ENCODE data around the gene KAZALD1. TPM values are rescaled to one million over a fixed set of nuclear protein-coding genes. Genes with fewer than 3 reads are reported as not detected.

KAZALD1 gene
- total and polyA plus RNA-seq, 2 donors from 2014 or later = 9.7 to 9.8 TPM

DNA sequence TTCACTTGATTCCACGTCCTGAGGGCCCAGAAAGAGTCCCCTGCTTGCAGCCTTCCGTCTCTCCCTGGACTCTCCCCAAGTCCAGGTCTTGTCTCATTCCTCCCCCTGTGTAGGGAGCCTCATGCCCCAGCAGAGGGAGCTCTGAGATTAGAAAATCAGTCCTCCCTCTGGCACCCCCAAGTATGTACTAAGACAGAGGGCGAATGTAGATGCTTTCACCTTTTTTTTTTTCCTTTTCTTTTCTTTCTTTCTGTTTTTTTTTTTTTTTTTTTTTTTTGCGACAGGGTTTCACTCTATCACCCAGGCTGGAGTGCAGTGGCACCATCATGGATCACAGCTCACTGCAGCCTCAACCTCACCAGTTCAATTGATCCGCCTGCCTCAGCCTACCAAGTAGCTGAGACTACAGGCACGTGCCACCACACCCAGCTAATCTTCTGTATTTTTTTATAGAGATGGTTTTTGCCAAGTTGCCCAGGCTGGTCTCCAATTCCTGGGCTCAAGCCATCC, 20.5 kb upstream of the KAZALD1 start:
- TF ChIP-seq, protein P1, sequence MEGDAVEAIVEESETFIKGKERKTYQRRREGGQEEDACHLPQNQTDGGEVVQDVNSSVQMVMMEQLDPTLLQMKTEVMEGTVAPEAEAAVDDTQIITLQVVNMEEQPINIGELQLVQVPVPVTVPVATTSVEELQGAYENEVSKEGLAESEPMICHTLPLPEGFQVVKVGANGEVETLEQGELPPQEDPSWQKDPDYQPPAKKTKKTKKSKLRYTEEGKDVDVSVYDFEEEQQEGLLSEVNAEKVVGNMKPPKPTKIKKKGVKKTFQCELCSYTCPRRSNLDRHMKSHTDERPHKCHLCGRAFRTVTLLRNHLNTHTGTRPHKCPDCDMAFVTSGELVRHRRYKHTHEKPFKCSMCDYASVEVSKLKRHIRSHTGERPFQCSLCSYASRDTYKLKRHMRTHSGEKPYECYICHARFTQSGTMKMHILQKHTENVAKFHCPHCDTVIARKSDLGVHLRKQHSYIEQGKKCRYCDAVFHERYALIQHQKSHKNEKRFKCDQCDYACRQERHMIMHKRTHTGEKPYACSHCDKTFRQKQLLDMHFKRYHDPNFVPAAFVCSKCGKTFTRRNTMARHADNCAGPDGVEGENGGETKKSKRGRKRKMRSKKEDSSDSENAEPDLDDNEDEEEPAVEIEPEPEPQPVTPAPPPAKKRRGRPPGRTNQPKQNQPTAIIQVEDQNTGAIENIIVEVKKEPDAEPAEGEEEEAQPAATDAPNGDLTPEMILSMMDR (IDR thresholded peaks at IDR 0.05; ENCODE audit: borderline replicate concordance, extremely low read depth, insufficient read depth) = peak; percentile 94
- H3K4me1 ChIP-seq (ENCODE audit: control insufficient read depth in 2 of 3, insufficient read depth in 2 of 3, low read depth in 1 of 3, low read length in 3 of 3) = peaks cover 9 to 13% (median 11%) of the 10 kb centered on the region in 3 donors
- DNase-seq (peak; percentile 87 to 95 (median 90)), FAIRE-seq (peak; percentile 56)
- no peak overlapping the region for H3K4me3 ChIP-seq (ENCODE audit: low read length in 3 of 3)
- H3K9me3 ChIP-seq (ENCODE audit: control insufficient read depth in 2 of 3, insufficient read depth in 1 of 3, low read length in 3 of 3) = no peaks in the 10 kb centered on the region
- H3K9ac ChIP-seq (ENCODE audit: low read length in 3 of 3) = no peak overlapping the region
- H3K27ac ChIP-seq (ENCODE audit: low read depth in 2 of 2, low read length in 2 of 2) = no peak overlapping the region
- H3K36me3 ChIP-seq (ENCODE audit: control insufficient read depth in 2 of 3, insufficient read depth in 3 of 3, low read length in 3 of 3) = peaks cover 0 to 16% (median 12%) of the 10 kb centered on the region in 3 donors
- H3K27me3 ChIP-seq (ENCODE audit: control insufficient read depth, insufficient read depth, low read length) = no peaks in the 10 kb centered on the region
- intact Hi-C loops (cut with DNase I) = no loop called here

DNA sequence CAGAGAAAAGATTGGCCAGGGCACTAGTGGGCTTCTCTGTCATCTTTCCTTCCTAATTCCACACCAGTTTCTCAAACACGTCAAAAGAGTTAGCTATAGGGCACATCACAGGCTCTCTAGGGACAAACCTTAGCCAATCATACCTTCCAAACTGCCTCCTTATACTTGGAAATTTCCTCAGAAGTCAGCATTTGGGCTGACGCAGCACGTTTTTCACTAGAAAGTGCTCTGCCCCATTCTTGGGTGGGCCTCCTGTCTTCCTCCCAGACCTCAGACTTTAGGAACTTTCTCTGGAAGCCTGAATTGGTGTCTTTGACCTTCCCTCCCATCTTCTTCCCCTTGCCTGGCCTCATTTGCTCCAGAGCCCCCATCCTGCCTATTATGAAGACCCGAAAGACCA, 19.7 kb upstream of the KAZALD1 start:
- peak overlapping the region in 2 of 3 donors; percentile 43 to 93 for H3K9ac ChIP-seq (ENCODE audit: low read length in 3 of 3)
- peak overlapping the region; percentile 54 to 83 (median 65) for H3K4me3 ChIP-seq (ENCODE audit: low read length in 3 of 3)

DNA sequence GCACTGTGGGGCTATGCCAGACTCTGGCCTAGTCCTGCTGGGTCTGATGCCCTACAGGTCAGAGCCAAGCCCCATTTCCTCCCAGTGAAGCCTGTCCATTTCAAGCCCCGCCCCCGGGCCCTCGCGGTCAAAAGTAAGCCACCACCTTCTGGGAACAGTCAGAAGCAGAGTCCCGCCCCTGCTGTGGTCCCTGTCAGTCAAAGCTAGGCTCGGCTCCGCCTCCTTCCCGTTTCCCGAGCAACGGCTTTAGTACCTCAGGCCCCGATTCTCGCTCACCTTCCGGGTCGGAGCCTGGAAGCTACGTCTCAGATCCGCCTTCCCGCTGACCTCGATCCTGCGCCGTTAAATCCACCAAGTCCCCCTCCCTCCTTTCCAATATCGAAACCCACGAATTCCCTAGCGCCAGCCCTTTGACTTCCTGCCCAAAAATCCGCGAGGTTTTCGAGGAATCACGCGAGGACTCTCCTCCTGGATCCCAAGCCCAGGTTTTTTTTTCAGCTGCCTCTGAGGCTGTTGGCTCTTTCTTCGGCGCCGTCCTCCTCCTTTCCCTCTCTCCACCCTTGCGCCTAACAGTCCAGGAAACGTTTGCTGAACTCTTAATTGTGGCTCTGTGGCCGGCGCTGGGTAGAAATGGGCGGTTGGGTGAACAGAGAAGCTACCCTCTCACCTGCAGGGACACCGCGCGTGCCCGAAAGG, 19.0 kb upstream of the KAZALD1 start:
- H3K4me3 ChIP-seq (ENCODE audit: low read length in 3 of 3) = peak overlapping the region; percentile 65 to 83 (median 70)
- no peaks in the 10 kb centered on the region for H3K9me3 ChIP-seq (ENCODE audit: control insufficient read depth in 2 of 3, insufficient read depth in 1 of 3, low read length in 3 of 3)
- H3K36me3 ChIP-seq (ENCODE audit: control insufficient read depth in 2 of 3, insufficient read depth in 3 of 3, low read length in 3 of 3) = peaks cover 0 to 5% (median 3%) of the 10 kb centered on the region in 3 donors
- H3K27me3 ChIP-seq (ENCODE audit: control insufficient read depth, insufficient read depth, low read length) = peaks cover 8% of the 10 kb centered on the region
- H3K9ac ChIP-seq (ENCODE audit: low read length in 3 of 3) = peak overlapping the region; percentile 70 to 93 (median 72)
- peak overlapping the region; percentile 90 for H3K27ac ChIP-seq (ENCODE audit: low read depth in 2 of 2, low read length in 2 of 2)
- TF ChIP-seq, protein P1 (IDR thresholded peaks at IDR 0.05; ENCODE audit: borderline replicate concordance, extremely low read depth, insufficient read depth) = no peak
- FAIRE-seq = peak; percentile 68
- peak; percentile 96 to 99 (median 98) for DNase-seq
- intact Hi-C loops (cut with DNase I) = no loop called here
- peaks cover 9 to 13% (median 11%) of the 10 kb centered on the region in 3 donors for H3K4me1 ChIP-seq (ENCODE audit: control insufficient read depth in 2 of 3, insufficient read depth in 2 of 3, low read depth in 1 of 3, low read length in 3 of 3)

More for the DNA sequence above, 19.7 kb upstream of the KAZALD1 start:
- DNase-seq (peak in 1 of 5 donors; percentile 7), FAIRE-seq (no peak)
- peaks cover 6% of the 10 kb centered on the region for H3K27me3 ChIP-seq (ENCODE audit: control insufficient read depth, insufficient read depth, low read length)
- H3K4me1 ChIP-seq (ENCODE audit: control insufficient read depth in 2 of 3, insufficient read depth in 2 of 3, low read depth in 1 of 3, low read length in 3 of 3) = peaks cover 9 to 13% (median 11%) of the 10 kb centered on the region in 3 donors
- TF ChIP-seq, protein P1 (IDR thresholded peaks at IDR 0.05; ENCODE audit: borderline replicate concordance, extremely low read depth, insufficient read depth) = no peak
- peaks cover 0 to 12% (median 8%) of the 10 kb centered on the region in 3 donors for H3K36me3 ChIP-seq (ENCODE audit: control insufficient read depth in 2 of 3, insufficient read depth in 3 of 3, low read length in 3 of 3)
- H3K27ac ChIP-seq (ENCODE audit: low read depth in 2 of 2, low read length in 2 of 2) = peak overlapping the region; percentile 90
- intact Hi-C loops (cut with DNase I) = no loop called here
- H3K9me3 ChIP-seq (ENCODE audit: control insufficient read depth in 2 of 3, insufficient read depth in 1 of 3, low read length in 3 of 3) = no peaks in the 10 kb centered on the region

All from kidney (tissue), 14 donors.